ENCODE measurements around the gene METTL1. TPM values are rescaled to one million over a fixed set of nuclear protein-coding genes. Genes with fewer than 3 reads are reported as not detected.

METTL1 gene
- total and polyA plus RNA-seq, 9 donors: 5.7 to 48.6 (median 26.4) TPM

DNA sequence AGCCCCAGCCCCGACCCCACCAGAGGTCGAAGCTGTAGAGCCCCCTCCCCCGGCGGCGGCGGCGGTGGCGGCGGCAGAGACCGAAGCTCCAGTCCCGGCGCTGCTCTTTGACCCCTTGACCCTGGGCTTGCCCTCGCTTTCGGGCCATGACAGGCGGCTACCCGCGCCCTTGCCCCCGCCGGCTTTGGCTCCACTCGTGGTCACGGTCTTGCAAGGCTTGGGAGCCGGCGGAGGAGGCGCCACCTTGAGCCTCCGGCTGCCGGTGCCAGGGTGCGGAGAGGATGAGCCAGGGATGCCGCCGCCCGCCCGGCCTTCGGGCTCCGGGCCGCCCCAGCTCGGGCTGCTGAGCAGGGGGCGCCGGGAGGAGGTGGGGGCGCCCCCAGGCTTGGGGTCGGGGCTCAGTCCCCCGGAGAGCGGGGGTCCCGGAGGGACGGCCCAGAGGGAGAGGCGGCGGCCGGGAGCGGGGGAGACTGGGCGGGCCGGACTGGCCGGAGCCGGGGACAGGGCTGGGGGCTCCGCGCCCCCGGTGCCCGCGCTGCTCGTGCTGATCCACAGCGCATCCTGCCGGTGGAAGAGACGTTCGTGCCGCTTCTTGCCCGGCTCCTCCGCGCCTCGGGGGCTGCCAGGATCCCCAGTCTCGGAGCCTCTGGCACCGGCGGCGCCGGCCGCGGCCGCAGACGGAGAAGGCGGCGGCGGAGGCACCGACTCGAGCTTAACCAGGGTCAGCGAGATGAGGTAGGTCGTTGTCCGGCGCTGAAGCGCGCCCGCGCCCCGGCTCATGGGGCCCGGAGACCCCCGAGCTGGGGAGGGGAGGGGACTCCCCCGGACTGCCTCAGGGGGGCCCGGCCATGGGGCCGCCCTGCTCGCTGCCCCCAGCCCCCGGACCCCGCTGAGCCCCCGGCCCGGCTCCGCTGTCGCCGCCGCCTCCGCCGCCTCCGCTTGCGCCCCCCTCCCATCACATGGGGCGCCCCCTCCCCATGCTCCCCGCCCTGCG lies 34.1 kb downstream of the METTL1 start:
- peak overlapping the region; percentile 2 for H3K4me3 ChIP-seq
- intact Hi-C loops (cut with DNase I): no loop called here
- no peak overlapping the region for H3K27ac ChIP-seq
- TF ChIP-seq, protein P1, sequence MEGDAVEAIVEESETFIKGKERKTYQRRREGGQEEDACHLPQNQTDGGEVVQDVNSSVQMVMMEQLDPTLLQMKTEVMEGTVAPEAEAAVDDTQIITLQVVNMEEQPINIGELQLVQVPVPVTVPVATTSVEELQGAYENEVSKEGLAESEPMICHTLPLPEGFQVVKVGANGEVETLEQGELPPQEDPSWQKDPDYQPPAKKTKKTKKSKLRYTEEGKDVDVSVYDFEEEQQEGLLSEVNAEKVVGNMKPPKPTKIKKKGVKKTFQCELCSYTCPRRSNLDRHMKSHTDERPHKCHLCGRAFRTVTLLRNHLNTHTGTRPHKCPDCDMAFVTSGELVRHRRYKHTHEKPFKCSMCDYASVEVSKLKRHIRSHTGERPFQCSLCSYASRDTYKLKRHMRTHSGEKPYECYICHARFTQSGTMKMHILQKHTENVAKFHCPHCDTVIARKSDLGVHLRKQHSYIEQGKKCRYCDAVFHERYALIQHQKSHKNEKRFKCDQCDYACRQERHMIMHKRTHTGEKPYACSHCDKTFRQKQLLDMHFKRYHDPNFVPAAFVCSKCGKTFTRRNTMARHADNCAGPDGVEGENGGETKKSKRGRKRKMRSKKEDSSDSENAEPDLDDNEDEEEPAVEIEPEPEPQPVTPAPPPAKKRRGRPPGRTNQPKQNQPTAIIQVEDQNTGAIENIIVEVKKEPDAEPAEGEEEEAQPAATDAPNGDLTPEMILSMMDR (IDR thresholded peaks at IDR 0.05): no peak
- no peak for TF ChIP-seq POLR2A (IDR thresholded peaks at IDR 0.05)
- no peak for TF ChIP-seq EP300 (IDR thresholded peaks at IDR 0.05)
- H3K4me1 ChIP-seq (ENCODE audit: insufficient read depth): peaks cover 5% of the 10 kb centered on the region
- no peaks in the 10 kb centered on the region for H3K9me3 ChIP-seq
- 4 to 17% (median 6%) methylated on average over 50 to 109 of the region's 110 CpGs for WGBS, 3 donors
- peak in 1 of 5 donors; percentile 54 for DNase-seq
- H3K36me3 ChIP-seq: no peaks in the 10 kb centered on the region
- peaks cover 7% of the 10 kb centered on the region for H3K27me3 ChIP-seq

DNA sequence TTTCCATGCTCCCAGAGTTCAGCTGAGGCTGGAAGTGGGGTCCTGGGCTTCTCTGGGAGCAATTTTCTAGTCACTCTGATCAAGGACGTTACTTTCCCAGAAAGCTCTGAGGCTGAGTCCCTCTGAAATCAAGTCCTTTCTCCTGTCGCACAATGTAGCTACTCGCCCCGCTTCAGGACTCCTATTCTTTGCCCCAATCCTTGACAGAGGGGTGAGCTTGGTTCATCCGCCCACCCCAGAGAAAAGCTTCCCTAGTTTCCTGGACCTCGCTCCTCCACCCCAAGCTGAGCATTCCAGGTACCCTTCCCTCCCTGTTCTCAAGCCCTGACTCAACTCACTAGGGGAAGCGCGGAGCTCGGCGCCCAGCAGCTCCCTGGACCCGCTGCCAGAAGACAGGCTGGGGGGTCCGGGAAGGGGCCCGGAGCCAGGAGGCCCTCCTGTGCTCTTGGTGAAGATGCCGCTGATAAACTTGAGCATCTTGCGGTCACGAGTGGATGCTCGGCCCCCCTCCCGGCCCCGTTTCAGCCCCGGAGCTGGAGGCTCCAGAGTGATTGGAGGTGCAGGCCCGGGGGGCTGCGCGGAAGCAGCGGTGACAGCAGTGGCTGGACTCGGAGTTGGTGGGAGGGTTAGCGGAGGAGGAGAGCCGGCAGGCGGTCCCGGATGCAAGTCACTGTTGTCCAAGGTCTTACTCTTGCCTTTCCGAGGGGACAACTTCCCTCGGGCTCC lies 35.0 kb downstream of the METTL1 start:
- peaks cover 7% of the 10 kb centered on the region for H3K27me3 ChIP-seq

DNA sequence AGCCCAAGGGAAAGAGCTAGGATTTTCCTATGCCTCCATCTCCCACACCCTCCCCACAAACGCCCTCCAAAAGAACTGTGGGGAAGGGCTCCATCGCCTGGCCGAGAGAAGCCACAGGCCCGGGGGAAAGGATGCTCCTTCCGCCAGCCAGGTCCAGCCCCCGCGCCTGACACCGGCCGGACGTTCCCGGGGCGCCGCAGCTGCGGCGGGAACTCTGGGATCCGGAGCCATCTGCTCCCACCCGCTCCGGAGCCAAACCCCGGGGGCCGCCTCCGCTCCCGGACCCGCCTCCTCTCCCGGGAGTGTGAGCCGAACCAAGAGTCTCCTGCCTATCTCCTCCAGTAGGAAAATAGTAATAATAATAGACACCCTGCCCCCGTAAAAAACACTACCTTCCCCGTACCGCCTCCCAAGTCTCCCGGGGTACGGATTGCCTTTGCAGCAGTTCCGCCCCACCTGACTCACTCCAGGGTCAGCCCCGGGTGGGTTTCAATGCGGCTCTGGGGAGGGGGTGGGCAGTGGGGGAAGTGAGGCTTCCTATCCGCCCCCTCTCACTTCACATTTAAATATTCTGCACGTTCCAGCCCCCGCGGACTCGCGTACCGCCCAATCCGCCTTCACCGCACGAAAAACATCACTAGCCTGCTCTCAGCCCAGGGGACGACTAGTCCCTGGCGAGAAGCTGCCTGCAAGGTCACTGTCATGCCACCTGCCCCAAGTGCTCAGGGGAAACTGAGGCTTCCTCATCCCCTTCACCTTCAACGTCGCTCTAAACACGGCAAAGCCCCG lies 35.8 kb downstream of the METTL1 start:
- H3K9me3 ChIP-seq: no peaks in the 10 kb centered on the region
- no peak overlapping the region for H3K4me3 ChIP-seq
- peaks cover 7% of the 10 kb centered on the region for H3K27me3 ChIP-seq
- peak in 3 of 5 donors; percentile 36 to 66 (median 65) for DNase-seq
- H3K4me1 ChIP-seq (ENCODE audit: insufficient read depth): peaks cover 5% of the 10 kb centered on the region
- no peak overlapping the region for H3K27ac ChIP-seq
- intact Hi-C loops (cut with DNase I): no loop called here
- TF ChIP-seq POLR2A (IDR thresholded peaks at IDR 0.05): no peak
- TF ChIP-seq EP300 (IDR thresholded peaks at IDR 0.05): no peak
- TF ChIP-seq, protein P1 (IDR thresholded peaks at IDR 0.05): no peak
- H3K36me3 ChIP-seq: no peaks in the 10 kb centered on the region
- WGBS, 3 donors: 1 to 6% (median 3%) methylated on average over 48 to 49 of the region's 49 CpGs

More for the DNA sequence above, 35.0 kb downstream of the METTL1 start:
- Histone ChIP-seq H3K9me3 (no peaks in the 10 kb centered on the region), H3K4me3 (no peak overlapping the region), H3K36me3 (no peaks in the 10 kb centered on the region), H3K27ac (no peak overlapping the region), H3K4me1 (ENCODE audit: insufficient read depth) (peaks cover 5% of the 10 kb centered on the region)
- no peak for DNase-seq
- intact Hi-C loops (cut with DNase I): no loop called here
- TF ChIP-seq, protein P1 (IDR thresholded peaks at IDR 0.05): no peak
- TF ChIP-seq POLR2A (IDR thresholded peaks at IDR 0.05): no peak
- no peak for TF ChIP-seq EP300 (IDR thresholded peaks at IDR 0.05)
- 8 to 13% (median 10%) methylated on average over 30 to 31 of the region's 31 CpGs for WGBS, 3 donors

All from ovary (tissue), 9 donors.